Sigmoid colon (tissue), 4 donors: Measurements from ENCODE around the gene SMIM10L2A.
"Not testable (repeated sequence)": the region's sequence is repeated elsewhere in the genome, so short reads cannot be mapped to it uniquely, and the experiment has no call there.

ENCODE experiments used
- EP300 ChIP-seq, 4 donors: sonication (generic); formaldehyde crosslinking; IDR thresholded peaks; one replicate each; pipeline ENCODE4 v1.6.1; 2017; ENCODE audit warnings: antibody characterized with exemption in 4 of 4
- POLR2A ChIP-seq, 2 donors: fragments of 450-650 bp; IDR thresholded peaks; one replicate each; pipeline ENCODE4 v1.6.1; 2016; ENCODE audit warnings: antibody characterized with exemption in 2 of 2, mild to moderate bottlenecking in 2 of 2, moderate library complexity in 2 of 2
- TF ChIP-seq, protein P1 (sequence below), 4 experiments: fragments of 450-650 bp in 3 of 4; fragments of 200-600 bp in 1 of 4; IDR thresholded peaks; one replicate each; pipeline ENCODE4 v1.5.1; 2016 to 2019; ENCODE audit warnings: antibody characterized with exemption in 4 of 4, mild to moderate bottlenecking in 3 of 4, moderate library complexity in 2 of 4

DNA sequence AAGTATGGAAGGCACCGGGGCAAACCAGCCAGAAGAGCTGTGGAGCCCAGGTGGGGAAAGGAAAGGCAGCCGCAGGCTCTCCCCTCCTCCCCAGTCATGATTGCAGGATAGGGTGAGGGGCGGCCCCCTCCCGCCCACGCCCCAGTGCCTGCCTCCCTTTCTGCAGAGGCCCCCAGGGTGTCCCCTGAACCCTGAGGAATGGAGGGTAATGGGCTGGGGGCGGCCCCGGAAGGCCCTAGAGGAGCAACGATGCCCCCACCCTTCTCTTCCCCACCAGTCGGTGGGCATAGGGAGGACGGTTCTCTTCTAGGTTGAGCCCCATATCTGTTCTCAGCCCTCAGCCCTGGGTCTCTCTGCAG lies 1.0 kb downstream of the SMIM10L2A start:
- TF ChIP-seq, protein P1, sequence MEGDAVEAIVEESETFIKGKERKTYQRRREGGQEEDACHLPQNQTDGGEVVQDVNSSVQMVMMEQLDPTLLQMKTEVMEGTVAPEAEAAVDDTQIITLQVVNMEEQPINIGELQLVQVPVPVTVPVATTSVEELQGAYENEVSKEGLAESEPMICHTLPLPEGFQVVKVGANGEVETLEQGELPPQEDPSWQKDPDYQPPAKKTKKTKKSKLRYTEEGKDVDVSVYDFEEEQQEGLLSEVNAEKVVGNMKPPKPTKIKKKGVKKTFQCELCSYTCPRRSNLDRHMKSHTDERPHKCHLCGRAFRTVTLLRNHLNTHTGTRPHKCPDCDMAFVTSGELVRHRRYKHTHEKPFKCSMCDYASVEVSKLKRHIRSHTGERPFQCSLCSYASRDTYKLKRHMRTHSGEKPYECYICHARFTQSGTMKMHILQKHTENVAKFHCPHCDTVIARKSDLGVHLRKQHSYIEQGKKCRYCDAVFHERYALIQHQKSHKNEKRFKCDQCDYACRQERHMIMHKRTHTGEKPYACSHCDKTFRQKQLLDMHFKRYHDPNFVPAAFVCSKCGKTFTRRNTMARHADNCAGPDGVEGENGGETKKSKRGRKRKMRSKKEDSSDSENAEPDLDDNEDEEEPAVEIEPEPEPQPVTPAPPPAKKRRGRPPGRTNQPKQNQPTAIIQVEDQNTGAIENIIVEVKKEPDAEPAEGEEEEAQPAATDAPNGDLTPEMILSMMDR (IDR thresholded peaks at IDR 0.05): not testable (repeated sequence)
- not testable (repeated sequence) for TF ChIP-seq POLR2A, EP300 (IDR thresholded peaks at IDR 0.05)
